Ovary (tissue), 3 donors: ENCODE results near the gene NPTN.

Source experiments
- CTCF ChIP-seq, 3 donors: fragments of 450-650 bp in 2 of 3; fragments of 200-600 bp in 1 of 3; IDR thresholded peaks; one replicate each; pipeline versions ENCODE4 v1.5.1 to v1.8.0; 2016 to 2022; ENCODE audit warnings: antibody characterized with exemption in 3 of 3, mild to moderate bottlenecking in 1 of 3
- POLR2A ChIP-seq: fragments of 450-650 bp; IDR thresholded peaks from one replicate; pipeline ENCODE4 v1.6.1; 2017; ENCODE audit warnings: antibody characterized with exemption, mild to moderate bottlenecking, moderate library complexity
- donor health status: DM: no; HTN: no; CAD: no.

GRCh38 chr15:73539212-73540128, 93.7 kb downstream of the NPTN start:
- TF ChIP-seq POLR2A: no peak
- no peak for TF ChIP-seq CTCF (IDR thresholded peaks at IDR 0.05)
